Activated T-cell treated with anti-CD3 and anti-CD28 coated beads for 1 hour (primary cell): ENCODE results near the gene GNAT2.
A peak's percentile ranks its signal among the peaks of the same experiment; 100 is the strongest.
"Not testable (repeated sequence)": the region's sequence is repeated elsewhere in the genome, so short reads cannot be mapped to it uniquely, and the experiment has no call there.

Source experiments
- DNase-seq: peaks from one replicate; pipeline ENCODE4 v3.0.0-alpha.2; 2020; ENCODE audit warnings: low read depth

The GNAT2 gene

DNA sequence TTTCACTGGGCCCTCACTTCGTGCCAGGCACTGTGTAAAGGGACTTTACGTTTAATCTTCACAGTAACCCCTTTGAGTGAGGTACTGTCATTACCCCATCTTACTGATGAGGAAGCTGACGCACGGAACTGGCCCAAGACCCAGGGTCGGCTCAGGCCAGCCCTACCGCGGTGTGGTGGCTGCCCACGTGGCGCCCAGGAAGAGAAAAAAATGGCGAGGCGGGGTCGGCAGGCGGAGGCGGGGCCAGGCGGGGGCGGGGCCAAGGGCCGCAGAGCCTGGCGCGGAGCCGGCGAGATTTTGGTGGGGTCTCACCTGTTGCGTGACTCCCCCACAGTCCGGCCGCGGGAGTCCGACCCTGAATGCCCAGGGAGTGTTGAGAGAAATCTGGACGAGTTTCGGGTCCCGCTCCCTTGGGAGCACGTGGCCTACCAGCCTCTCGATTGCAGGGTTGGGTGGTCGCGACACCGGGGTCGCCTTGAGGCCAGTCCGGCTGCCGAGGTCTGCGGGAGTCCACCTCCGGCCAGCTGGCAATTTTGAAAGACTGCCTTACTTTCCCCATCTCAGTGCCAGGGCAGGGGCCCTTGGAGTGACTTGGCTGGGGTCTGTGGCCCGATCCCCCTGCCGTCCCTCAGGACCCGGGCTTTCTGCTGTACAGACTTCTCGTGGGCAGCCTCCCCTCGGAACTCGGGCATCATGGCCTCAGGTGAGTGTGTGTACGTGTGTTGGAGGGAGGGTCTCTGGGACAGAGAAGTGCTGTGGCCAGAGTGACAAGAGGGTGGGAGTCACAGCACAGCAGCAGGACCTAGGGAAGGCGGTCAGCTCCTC lies at the start of gene GNAT2, which contains the start of gene AMPD2:
TSS of gene GNAT2 (minus strand) at position 41 of the 825 bp plus-strand sequence. CDS start 6,746 bp downstream, outside the sequence.
TSS of gene AMPD2 (plus strand) at position 262 of the 825 bp plus-strand sequence. CDS start 1,339 bp downstream, outside the sequence.
- peak; percentile 53 for DNase-seq

- no peak for DNase-seq
These were observed 48.8 kb upstream of the GNAT2 start for GRCh38 chr1:109668123-109668775.

- DNase-seq: peak; percentile 71
These were observed 48.2 kb upstream of the GNAT2 start, which contains the start of gene GSTM2 for GRCh38 chr1:109667452-109668122. Gene GSTM2, plus strand, starts transcription at chr1:109668057. Its CDS starts 59 bp downstream, at chr1:109668116.

GRCh38 chr1:109664671-109665070 lies 45.3 kb upstream of the GNAT2 start:
- no peak for DNase-seq

DNA sequence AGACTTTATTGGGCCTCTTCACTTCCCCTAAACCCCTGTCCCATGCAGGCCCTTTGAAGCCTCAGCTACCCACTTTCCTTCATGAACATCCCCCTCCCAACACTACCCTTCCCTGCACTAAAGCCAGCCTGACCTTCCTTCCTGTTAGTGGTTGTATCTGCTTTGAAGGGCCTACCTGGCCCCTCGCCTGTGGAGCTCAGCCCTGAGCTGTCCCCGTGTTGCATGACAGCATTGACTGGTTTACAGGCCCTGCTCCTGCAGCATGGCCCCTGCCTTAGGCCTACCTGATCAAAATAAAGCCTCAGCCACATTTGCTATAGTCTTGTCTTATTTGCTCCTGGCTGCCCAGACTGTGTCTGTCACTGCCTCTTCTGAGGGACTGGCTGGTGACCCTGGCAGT lies 42.0 kb upstream of the GNAT2 start:
- no peak for DNase-seq

GRCh38 chr1:109660691-109661026 lies 41.2 kb upstream of the GNAT2 start:
- DNase-seq: not testable (repeated sequence)

- DNase-seq: no peak
These were observed 40.7 kb upstream of the GNAT2 start for GRCh38 chr1:109659997-109660690.

GRCh38 chr1:109659145-109659544 lies 39.7 kb upstream of the GNAT2 start:
- DNase-seq: no peak

DNA sequence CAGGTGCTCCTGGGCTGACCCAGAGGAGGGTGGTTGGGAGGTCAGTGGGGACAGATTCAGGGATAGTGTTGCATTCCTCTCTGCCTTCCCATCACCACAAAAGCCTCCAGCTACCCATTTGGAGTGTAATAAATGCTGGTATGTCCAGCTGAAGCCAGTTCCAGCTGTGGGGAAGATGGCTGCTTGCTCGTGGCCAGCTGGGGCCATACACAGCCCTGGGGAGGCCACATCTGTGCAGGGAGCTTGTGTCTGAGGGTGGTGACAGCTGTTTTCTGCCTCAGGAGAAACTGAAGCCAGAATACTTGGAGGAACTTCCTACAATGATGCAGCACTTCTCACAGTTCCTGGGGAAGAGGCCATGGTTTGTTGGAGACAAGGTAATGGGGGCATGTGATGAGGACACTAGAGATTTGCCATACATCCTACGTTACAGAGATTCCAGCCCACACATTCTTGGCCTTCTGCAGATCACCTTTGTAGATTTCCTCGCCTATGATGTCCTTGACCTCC lies 39.2 kb upstream of the GNAT2 start:
- DNase-seq: no peak

GRCh38 chr1:109657970-109658369 lies 38.6 kb upstream of the GNAT2 start:
- no peak for DNase-seq

- DNase-seq: no peak
These were observed 38.0 kb upstream of the GNAT2 start for GRCh38 chr1:109657395-109657794.

GRCh38 chr1:109655615-109656519 lies 36.5 kb upstream of the GNAT2 start, which contains the start of gene GSTM4:
Gene GSTM4, plus strand, starts transcription at chr1:109656099. Its CDS starts 291 bp downstream, at chr1:109656390.
- peak; percentile 54 for DNase-seq

DNA sequence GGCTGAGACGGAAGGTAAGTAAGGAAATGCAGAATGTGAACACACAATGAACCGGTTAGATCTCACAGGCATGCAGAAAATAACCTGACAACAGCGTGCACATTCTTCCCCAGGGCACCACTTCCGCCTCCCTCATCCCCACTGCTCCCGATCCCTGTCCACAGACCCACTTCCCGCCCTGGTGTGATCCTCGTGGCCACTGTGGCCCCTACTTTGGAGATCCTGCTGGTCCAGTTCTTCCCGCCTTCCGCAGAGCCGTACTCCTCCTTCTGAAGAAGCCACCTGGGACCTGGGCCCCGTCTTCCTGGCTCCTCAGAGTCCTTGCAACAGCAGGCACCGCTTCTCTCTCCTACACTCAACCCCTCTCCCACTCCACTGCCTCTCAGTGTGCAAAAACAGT lies 35.1 kb upstream of the GNAT2 start:
- no peak for DNase-seq

GRCh38 chr1:109653306-109653705 lies 33.9 kb upstream of the GNAT2 start:
- no peak for DNase-seq

- DNase-seq: no peak
These were observed 33.0 kb upstream of the GNAT2 start for GRCh38 chr1:109652402-109652801.

GRCh38 chr1:109650609-109651008 lies 31.2 kb upstream of the GNAT2 start:
- DNase-seq: no peak

DNA sequence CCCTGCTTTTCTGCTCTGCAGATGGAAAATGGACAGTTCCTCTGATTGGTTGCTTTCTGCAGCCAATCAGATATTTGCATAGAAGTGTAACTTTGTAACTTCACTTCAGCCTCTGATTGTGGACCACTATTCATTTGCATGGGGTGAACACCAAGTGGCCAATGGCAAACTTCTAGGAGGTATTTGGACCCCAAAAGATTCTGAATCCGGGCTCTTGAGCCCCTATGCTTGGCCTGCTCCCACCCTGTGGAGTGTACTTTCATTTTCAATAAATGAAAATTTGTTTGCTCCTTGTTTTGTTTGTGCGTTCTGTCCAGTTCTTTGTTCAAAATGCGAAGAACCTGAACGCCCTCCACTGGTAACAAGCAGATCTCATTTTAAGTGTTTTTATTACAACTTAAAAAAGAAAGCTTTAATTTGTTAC lies 30.1 kb upstream of the GNAT2 start:
- DNase-seq: no peak

DNA sequence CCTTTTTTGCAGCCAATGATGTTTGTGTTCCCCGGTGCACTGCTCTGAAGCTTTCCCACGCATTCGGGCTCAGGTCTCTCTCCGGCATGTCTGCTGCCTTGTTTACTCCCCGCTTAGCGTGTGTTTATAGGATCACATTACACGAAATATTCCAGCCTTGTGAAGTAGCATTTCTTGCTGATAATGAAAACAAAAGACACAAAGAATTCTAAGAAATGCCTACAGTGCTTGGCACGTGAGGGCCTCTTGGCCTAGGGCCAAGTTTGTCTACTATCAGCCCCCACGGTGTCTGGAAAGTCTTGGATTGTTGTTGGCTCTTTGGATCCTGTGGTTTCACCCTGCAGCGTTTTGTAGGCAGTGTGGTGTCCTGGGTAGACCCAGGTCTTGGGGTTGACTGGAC lies 25.3 kb upstream of the GNAT2 start:
- no peak for DNase-seq

DNA sequence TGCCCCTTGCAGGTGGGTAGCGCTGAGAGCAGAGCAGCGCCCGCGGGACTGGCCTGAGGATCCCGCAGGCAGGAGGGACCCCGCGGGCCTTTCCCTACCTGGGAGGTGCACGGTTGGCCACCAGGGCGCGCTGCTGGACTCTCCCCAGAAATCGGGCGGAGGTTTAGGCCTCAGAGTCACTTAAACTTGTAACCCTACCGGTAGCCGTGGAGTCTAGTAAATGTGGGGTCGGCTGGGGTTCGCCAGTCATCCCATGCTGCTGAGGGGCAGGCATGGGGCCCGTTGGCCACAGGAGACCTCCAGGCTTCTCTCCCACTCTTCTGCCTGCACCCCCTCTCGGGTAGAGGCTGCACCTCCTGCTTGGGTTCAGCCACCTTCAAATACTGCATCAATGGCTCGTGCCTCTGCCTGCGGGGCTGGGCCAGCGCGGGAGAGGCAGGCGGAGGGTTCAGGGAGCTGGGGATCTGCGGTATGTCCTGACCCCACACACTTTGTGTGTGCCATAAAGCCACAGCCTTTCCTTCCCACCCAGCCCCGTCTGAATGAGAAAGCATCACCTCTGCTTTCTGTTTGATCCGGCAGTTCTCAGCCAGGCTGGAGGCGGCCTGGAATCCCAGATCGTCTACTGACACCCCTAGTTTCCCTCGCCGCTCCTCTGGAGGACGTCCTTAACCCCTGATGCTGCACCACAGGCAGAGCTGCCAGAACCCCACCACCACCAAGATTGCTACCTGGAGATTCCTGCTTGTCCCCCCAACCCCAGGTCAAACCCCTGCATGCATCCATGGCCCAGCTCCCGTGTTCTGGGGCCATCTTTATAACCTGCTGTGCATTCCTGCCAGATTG lies 24.2 kb upstream of the GNAT2 start:
- DNase-seq: peak; percentile 86

GRCh38 chr1:109642626-109643025 lies 23.2 kb upstream of the GNAT2 start:
- DNase-seq: no peak
